Kidney epithelial cell (primary cell): ENCODE results near the gene DOCK1. TPM values are rescaled to one million over a fixed set of nuclear protein-coding genes. Genes with fewer than 3 reads are reported as not detected.

ENCODE experiments used
- DNase-seq: peaks from one replicate; pipeline ENCODE4 v3.0.0-alpha.2; 2010; ENCODE audit warnings: low read depth
- H3K27me3 ChIP-seq: 2 replicates; pipeline ENCODE4 v1.6.0; 2011; ENCODE audit warnings: low read length; ENCODE audit not compliant: control insufficient read depth, insufficient read depth
- H3K36me3 ChIP-seq: 2 replicates; pipeline ENCODE4 v1.5.1; 2011; ENCODE audit warnings: low read length; ENCODE audit not compliant: control insufficient read depth, insufficient read depth
- H3K4me3 ChIP-seq: 2 replicates; pipeline ENCODE4 v1.5.1; 2011; ENCODE audit warnings: low read depth, mild to moderate bottlenecking, control low read depth, low read length
- total RNA-seq: library from RNA; depleted of rRNA; stranded (reverse); fragments of >200 nt; gene quantifications from 2 replicates; pipeline ENCODE4 v1.2.3, GENCODE V29; 2015
- TF ChIP-seq, protein P1 (sequence below): IDR thresholded peaks from 2 replicates; pipeline ENCODE4 v1.5.1; 2011; ENCODE audit warnings: mild to moderate bottlenecking, moderate library complexity, low read length, control low read depth, inconsistent platforms; ENCODE audit not compliant: insufficient read depth, poor library complexity, severe bottlenecking

The DOCK1 gene
- total RNA-seq, 1 donor from 2014 or later = 39.5 TPM

DNA sequence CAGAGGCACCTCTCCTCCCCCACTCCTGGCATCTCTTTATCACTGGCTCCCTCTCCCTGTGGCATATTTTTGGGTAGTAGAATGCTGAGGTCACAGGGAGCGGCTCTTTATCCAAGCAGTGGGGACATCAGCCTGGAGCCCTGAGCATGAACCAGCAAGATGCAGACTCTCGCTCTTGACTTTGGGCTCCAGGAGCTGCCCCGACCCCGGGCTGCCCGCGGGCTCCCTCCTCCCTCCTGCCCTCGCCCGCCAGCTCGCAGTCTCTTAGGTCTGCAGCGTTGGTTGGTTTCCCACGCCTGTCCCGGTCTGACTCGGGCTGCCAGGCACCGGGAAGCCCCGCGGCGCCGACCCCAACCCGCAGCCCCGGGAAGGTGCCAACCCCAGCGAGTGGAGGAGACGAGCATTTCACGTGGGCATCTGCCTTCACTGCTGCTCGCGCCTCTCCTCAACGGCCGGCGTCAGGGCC, 289.8 kb downstream of the DOCK1 start:
- TF ChIP-seq, protein P1, sequence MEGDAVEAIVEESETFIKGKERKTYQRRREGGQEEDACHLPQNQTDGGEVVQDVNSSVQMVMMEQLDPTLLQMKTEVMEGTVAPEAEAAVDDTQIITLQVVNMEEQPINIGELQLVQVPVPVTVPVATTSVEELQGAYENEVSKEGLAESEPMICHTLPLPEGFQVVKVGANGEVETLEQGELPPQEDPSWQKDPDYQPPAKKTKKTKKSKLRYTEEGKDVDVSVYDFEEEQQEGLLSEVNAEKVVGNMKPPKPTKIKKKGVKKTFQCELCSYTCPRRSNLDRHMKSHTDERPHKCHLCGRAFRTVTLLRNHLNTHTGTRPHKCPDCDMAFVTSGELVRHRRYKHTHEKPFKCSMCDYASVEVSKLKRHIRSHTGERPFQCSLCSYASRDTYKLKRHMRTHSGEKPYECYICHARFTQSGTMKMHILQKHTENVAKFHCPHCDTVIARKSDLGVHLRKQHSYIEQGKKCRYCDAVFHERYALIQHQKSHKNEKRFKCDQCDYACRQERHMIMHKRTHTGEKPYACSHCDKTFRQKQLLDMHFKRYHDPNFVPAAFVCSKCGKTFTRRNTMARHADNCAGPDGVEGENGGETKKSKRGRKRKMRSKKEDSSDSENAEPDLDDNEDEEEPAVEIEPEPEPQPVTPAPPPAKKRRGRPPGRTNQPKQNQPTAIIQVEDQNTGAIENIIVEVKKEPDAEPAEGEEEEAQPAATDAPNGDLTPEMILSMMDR = no peak
- Histone ChIP-seq H3K4me3 (peak overlapping the region; percentile 8), H3K27me3 (peaks cover 10% of the 10 kb centered on the region), H3K36me3 (no peaks in the 10 kb centered on the region)
- DNase-seq = no peak

GRCh38 chr10:127195571-127196281, 290.5 kb downstream of the DOCK1 start:
- DNase-seq = no peak
- Histone ChIP-seq H3K36me3 (no peaks in the 10 kb centered on the region), H3K4me3 (peak overlapping the region; percentile 31), H3K27me3 (peaks cover 10% of the 10 kb centered on the region)
- TF ChIP-seq, protein P1 = no peak

- no peaks in the 10 kb centered on the region for H3K36me3 ChIP-seq
- peak within 1 kb of the TSS; percentile 37 for H3K4me3 ChIP-seq
- TF ChIP-seq, protein P1 = peak; percentile 31
- DNase-seq = no peak
- H3K27me3 ChIP-seq = peaks cover 10% of the 10 kb centered on the region
These were observed 291.3 kb downstream of the DOCK1 start, which contains the start of gene INSYN2A for GRCh38 chr10:127196282-127197153. Gene INSYN2A, minus strand, starts transcription at chr10:127196591. Its CDS starts 20,196 bp downstream, at chr10:127176395.

- DNase-seq = no peak
- H3K36me3 ChIP-seq = no peaks in the 10 kb centered on the region
- peaks cover 10% of the 10 kb centered on the region for H3K27me3 ChIP-seq
- no peak overlapping the region for H3K4me3 ChIP-seq
- TF ChIP-seq, protein P1 = no peak
These were observed 291.9 kb downstream of the DOCK1 start for GRCh38 chr10:127197154-127197432.

DNA sequence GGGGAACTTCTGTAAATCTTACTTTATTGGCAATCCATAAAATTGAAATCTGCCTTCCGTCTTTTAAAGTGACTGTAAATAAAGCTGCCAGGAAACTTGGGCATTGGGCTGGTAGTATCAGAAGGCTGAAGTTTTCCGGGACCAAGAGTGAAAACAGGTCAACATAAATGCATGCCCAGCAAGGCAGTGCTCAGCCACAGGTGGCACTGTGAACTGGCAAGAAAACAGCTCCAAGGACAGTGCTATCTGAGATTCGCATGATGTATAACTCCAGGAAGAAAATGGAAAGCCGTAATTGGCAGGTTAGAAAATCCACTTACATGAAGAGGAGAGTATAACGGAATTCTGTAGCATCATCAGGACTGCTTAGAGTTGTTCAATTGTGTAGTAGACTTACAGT, 293.1 kb downstream of the DOCK1 start:
- peaks cover 10% of the 10 kb centered on the region for H3K27me3 ChIP-seq
- TF ChIP-seq, protein P1 = peak; percentile 28
- H3K4me3 ChIP-seq = no peak overlapping the region
- DNase-seq = no peak
- no peaks in the 10 kb centered on the region for H3K36me3 ChIP-seq
